Peyer's patch (tissue), 4 donors: ENCODE measurements around the gene SEPTIN12. TPM values are rescaled to one million over a fixed set of nuclear protein-coding genes. Genes with fewer than 3 reads are reported as not detected.

Source experiments
- DNase-seq, 3 donors: peaks; one replicate each; pipeline ENCODE4 v3.0.0-alpha.2; 2017 to 2019
- H3K27ac ChIP-seq, 4 donors: fragments of 200-600 bp; sonication (generic); one replicate each; pipeline ENCODE4 v1.5.1; 2016 to 2019
- H3K27me3 ChIP-seq, 2 donors: fragments of 200-600 bp; sonication (generic); one replicate each; pipeline ENCODE4 v1.5.1; 2019
- H3K36me3 ChIP-seq, 3 donors: fragments of 200-600 bp; sonication (generic); one replicate each; pipeline ENCODE4 v1.5.1; 2016 to 2019
- H3K4me1 ChIP-seq, 4 donors: fragments of 200-600 bp; sonication (generic); one replicate each; pipeline ENCODE4 v1.5.1; 2016 to 2019
- H3K4me3 ChIP-seq, 4 donors: fragments of 200-600 bp; sonication (generic); 1 replicate in 3 of 4; 2 replicates in 1 of 4; pipeline ENCODE4 v1.5.1; 2016 to 2019; ENCODE audit warnings: mild to moderate bottlenecking in 1 of 4
- H3K9me3 ChIP-seq, 4 donors: fragments of 200-600 bp; sonication (generic); one replicate each; pipeline ENCODE4 v1.5.1; 2016 to 2019; ENCODE audit warnings: mild to moderate bottlenecking in 1 of 4
- CTCF ChIP-seq, 6 experiments: fragments of 450-650 bp in 4 of 6; fragments of 200-600 bp in 2 of 6; sonication (generic) in 1 of 6; IDR thresholded peaks; one replicate each; pipeline ENCODE4 v1.5.1; 2017 to 2019; ENCODE audit warnings: antibody characterized with exemption in 6 of 6, mild to moderate bottlenecking in 3 of 6, moderate library complexity in 1 of 6
- POLR2A ChIP-seq, 2 donors: fragments of 450-650 bp; IDR thresholded peaks; one replicate each; pipeline ENCODE4 v1.5.1; 2017; ENCODE audit warnings: antibody characterized with exemption in 2 of 2, mild to moderate bottlenecking in 2 of 2, moderate library complexity in 2 of 2
- total RNA-seq, 4 donors: library from RNA; depleted of rRNA; stranded (reverse); fragments of >200 nt; gene quantifications; one replicate each; pipeline ENCODE4 v1.1.0, GENCODE V29; 2016

SEPTIN12 gene
- total RNA-seq, 4 donors from 2014 or later: not detected

DNA sequence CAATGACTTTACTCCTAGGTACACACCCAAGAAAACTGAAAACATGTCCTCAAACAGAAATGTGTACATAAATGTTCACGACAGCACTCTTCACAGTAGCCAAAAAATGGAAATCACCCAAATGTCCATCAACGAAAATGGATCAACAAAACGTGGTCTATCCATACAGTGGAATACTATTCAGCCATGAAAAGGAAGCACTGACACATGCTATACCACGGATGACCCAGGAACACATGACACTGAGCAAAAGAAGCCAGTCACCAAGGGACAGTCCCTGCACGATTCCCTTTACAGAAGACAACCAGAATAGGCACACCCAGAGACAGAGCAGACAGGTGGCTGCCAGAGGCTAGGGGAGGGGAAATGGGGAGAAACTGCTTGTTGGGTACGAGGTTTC is 32.5 kb downstream of the SEPTIN12 start:
- Histone ChIP-seq H3K9me3 (no peaks in the 10 kb centered on the region), H3K27ac (no peak overlapping the region), H3K4me1 (no peaks in the 10 kb centered on the region), H3K4me3 (no peak overlapping the region), H3K36me3 (peaks cover 0 to 95% (median 0%) of the 10 kb centered on the region in 3 donors), H3K27me3 (no peaks in the 10 kb centered on the region)
- TF ChIP-seq POLR2A (IDR thresholded peaks at IDR 0.05) (no peak), CTCF (IDR thresholded peaks at IDR 0.05) (no peak)
- no peak for DNase-seq

- Histone ChIP-seq H3K4me1 (no peaks in the 10 kb centered on the region), H3K27me3 (no peaks in the 10 kb centered on the region), H3K9me3 (no peaks in the 10 kb centered on the region), H3K27ac (no peak overlapping the region), H3K4me3 (no peak overlapping the region), H3K36me3 (peaks cover 0 to 87% (median 0%) of the 10 kb centered on the region in 3 donors)
- DNase-seq: no peak
- TF ChIP-seq CTCF (IDR thresholded peaks at IDR 0.05): no peak
- TF ChIP-seq POLR2A (IDR thresholded peaks at IDR 0.05): no peak
Observed at GRCh38 chr16:4754865-4755264, 33.3 kb downstream of the SEPTIN12 start.

- no peak overlapping the region for H3K27ac ChIP-seq
- H3K4me3 ChIP-seq: no peak overlapping the region
- peaks cover 0 to 71% (median 0%) of the 10 kb centered on the region in 3 donors for H3K36me3 ChIP-seq
- H3K9me3 ChIP-seq: no peaks in the 10 kb centered on the region
- TF ChIP-seq CTCF (IDR thresholded peaks at IDR 0.05) (no peak), POLR2A (IDR thresholded peaks at IDR 0.05) (no peak)
- H3K27me3 ChIP-seq: no peaks in the 10 kb centered on the region
- no peak for DNase-seq
- no peaks in the 10 kb centered on the region for H3K4me1 ChIP-seq
Observed at GRCh38 chr16:4753227-4753626, 34.9 kb downstream of the SEPTIN12 start.

DNA sequence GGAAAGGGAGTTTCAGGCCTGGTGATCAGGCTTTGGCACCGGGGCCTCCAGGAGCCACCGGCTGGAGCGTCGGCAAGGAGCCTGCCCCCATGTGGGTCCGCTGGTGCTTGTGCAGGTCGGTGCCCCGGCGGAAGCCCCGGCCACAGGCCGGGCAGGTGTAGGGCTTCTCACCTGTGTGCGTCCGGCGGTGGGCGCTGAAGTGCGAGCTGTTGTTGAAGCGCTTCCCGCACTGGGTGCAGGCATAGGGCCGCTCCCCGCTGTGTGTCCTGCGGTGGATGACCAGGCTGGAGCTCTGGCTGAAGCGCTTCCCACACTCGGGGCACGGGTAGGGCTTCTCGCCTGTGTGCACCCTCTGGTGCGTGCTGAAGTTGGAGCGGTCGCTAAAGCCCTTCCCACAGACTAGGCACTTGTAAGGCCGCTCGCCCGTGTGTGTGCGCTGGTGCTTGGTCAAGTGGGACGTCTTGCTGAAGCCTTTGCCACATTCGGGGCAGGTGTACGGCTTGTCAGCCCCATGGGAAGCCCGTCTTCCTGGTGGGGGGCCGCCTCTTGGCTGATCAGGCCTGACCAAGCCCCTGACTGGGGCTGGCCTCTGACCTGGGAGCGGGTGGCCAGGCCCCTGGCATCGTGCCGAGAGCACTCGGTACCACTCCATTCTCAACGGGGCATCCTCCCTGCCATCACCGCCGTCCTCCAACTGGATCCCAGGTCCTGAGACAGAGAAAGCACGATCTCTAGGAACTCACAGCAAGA is 35.6 kb downstream of the SEPTIN12 start:
- no peaks in the 10 kb centered on the region for H3K9me3 ChIP-seq
- H3K36me3 ChIP-seq: peaks cover 0 to 66% (median 0%) of the 10 kb centered on the region in 3 donors
- no peak overlapping the region for H3K27ac ChIP-seq
- H3K4me3 ChIP-seq: no peak overlapping the region
- DNase-seq: no peak
- peaks cover 0 to 4% (median 0%) of the 10 kb centered on the region in 4 donors for H3K4me1 ChIP-seq
- no peak for TF ChIP-seq POLR2A (IDR thresholded peaks at IDR 0.05)
- TF ChIP-seq CTCF (IDR thresholded peaks at IDR 0.05): no peak
- H3K27me3 ChIP-seq: no peaks in the 10 kb centered on the region

DNA sequence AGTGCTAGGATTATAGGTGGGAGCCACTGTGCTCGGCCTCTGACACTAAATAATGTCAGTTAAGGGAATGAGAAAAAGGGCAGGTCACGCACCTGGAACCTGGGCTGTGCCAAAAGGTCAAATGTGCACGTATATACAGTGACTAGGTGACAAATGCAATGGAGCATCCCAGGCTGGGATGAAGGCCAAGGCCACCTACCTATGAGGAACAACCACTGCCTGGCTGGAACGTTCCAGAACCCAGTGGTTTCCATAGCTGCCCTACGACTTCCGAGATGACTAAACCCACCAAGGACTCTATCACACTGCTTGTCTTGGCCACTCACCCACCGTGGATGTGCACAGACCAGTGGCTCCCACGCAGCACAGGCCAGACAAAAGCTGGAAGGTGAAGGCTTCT is 37.2 kb downstream of the SEPTIN12 start:
- no peak for TF ChIP-seq CTCF (IDR thresholded peaks at IDR 0.05)
- no peak for TF ChIP-seq POLR2A (IDR thresholded peaks at IDR 0.05)
- H3K36me3 ChIP-seq: peaks cover 0 to 50% (median 0%) of the 10 kb centered on the region in 3 donors
- H3K9me3 ChIP-seq: no peaks in the 10 kb centered on the region

More for the DNA sequence above, 37.2 kb downstream of the SEPTIN12 start:
- Histone ChIP-seq H3K4me3 (no peak overlapping the region), H3K27ac (no peak overlapping the region), H3K4me1 (peaks cover 0 to 9% (median 0%) of the 10 kb centered on the region in 4 donors), H3K27me3 (no peaks in the 10 kb centered on the region)
- DNase-seq: no peak
